WTC11 (cell line): ENCODE data around the gene PTPRN2. TPM values are rescaled to one million over a fixed set of nuclear protein-coding genes. Genes with fewer than 3 reads are reported as not detected.

Source experiments
- ATAC-seq: fragments of 200-7000 bp; cut with Tn5 transposase; 2 replicates; pipeline ENCODE4 v1.10.0; 2021; ENCODE audit warnings: mild to moderate bottlenecking, moderate library complexity
- CTCF ChIA-PET: fragments of 300-600 bp; sonication (Branson Sonifier 250); formaldehyde crosslinking; loops from one replicate; lab custom pipeline; 2021; ENCODE audit warnings: antibody characterized with exemption; lab: Charles Lee
- POLR2A ChIA-PET: fragments of 350-600 bp; sonication (Branson Sonifier 250); formaldehyde crosslinking; loops from one replicate; lab custom pipeline; 2021; ENCODE audit warnings: antibody characterized with exemption; lab: Charles Lee
- DNase-seq: peaks from one replicate; pipeline ENCODE4 v3.0.0; 2021; ENCODE audit warnings: low spot score
- H3K27ac Mint-ChIP-seq: 2 replicates; pipeline ENCODE4 v1.8.0; 2021; ENCODE audit warnings: mixed read lengths
- H3K27me3 Mint-ChIP-seq: 2 replicates; pipeline ENCODE4 v1.8.0; 2021; ENCODE audit warnings: low read depth, mild to moderate bottlenecking, moderate library complexity, mixed read lengths
- H3K36me3 Mint-ChIP-seq: 2 replicates; pipeline ENCODE4 v1.8.0; 2021; ENCODE audit warnings: mixed read lengths
- H3K4me1 Mint-ChIP-seq: 2 replicates; pipeline ENCODE4 v1.8.0; 2022; ENCODE audit warnings: mixed read lengths
- H3K4me3 Mint-ChIP-seq: 2 replicates; pipeline ENCODE4 v1.8.0; 2021; ENCODE audit warnings: mild to moderate bottlenecking, moderate library complexity, mixed read lengths
- H3K9me3 Mint-ChIP-seq: 2 replicates; pipeline ENCODE4 v1.8.0; 2021; ENCODE audit warnings: mixed read lengths
- ATF6 ChIP-seq: sonication (generic); formaldehyde crosslinking; IDR thresholded peaks from 2 replicates; pipeline ENCODE4 v1.8.1; 2023; ENCODE audit warnings: mild to moderate bottlenecking, missing genetic modification reagents
- CREM ChIP-seq: sonication (generic); formaldehyde crosslinking; IDR thresholded peaks from 2 replicates; pipeline ENCODE4 v1.8.1; 2022; ENCODE audit warnings: mild to moderate bottlenecking, missing genetic modification reagents, moderate library complexity
- E2F1 ChIP-seq: sonication (generic); formaldehyde crosslinking; IDR thresholded peaks from 2 replicates; pipeline ENCODE4 v1.8.0; 2022; ENCODE audit warnings: mild to moderate bottlenecking, missing genetic modification reagents
- E2F4 ChIP-seq: sonication (generic); formaldehyde crosslinking; IDR thresholded peaks from 2 replicates; pipeline ENCODE4 v1.8.1; 2022; ENCODE audit warnings: low read depth, mild to moderate bottlenecking, moderate library complexity, missing genetic modification reagents, borderline replicate concordance
- FOXJ3 ChIP-seq: sonication (generic); formaldehyde crosslinking; IDR thresholded peaks from 2 replicates; pipeline ENCODE4 v1.9.0; 2021; ENCODE audit warnings: missing genetic modification reagents, mild to moderate bottlenecking, borderline replicate concordance
- FOXK1 ChIP-seq: sonication (generic); formaldehyde crosslinking; IDR thresholded peaks from 2 replicates; pipeline ENCODE4 v1.8.0; 2022; ENCODE audit warnings: mild to moderate bottlenecking, moderate library complexity, missing genetic modification reagents
- GRHL2 ChIP-seq: fragments of 250-450 bp; sonication (Bioruptor Pico); IDR thresholded peaks from 2 replicates; pipeline ENCODE4 v1.8.0; 2022; ENCODE audit warnings: mild to moderate bottlenecking, moderate library complexity; ENCODE audit not compliant: insufficient replicate concordance, severe bottlenecking
- GTF2I ChIP-seq: fragments of 250-450 bp; sonication (Bioruptor Pico); conservative IDR thresholded peaks from 2 replicates; pipeline ENCODE4 v1.4.0; 2021; ENCODE audit warnings: mild to moderate bottlenecking
- IRF1 ChIP-seq: sonication (generic); formaldehyde crosslinking; IDR thresholded peaks from 2 replicates; pipeline ENCODE4 v1.8.0; 2023; ENCODE audit warnings: missing genetic modification reagents
- JUN ChIP-seq: sonication (generic); formaldehyde crosslinking; IDR thresholded peaks from 2 replicates; pipeline ENCODE4 v1.8.0; 2023; ENCODE audit warnings: mild to moderate bottlenecking, missing genetic modification reagents
- MAX ChIP-seq: sonication (generic); formaldehyde crosslinking; IDR thresholded peaks from 2 replicates; pipeline ENCODE4 v1.8.0; 2022; ENCODE audit warnings: mild to moderate bottlenecking, missing genetic modification reagents
- NFYB ChIP-seq: sonication (generic); formaldehyde crosslinking; conservative IDR thresholded peaks from 2 replicates; pipeline ENCODE4 v1.8.0; 2022; ENCODE audit warnings: low read depth, missing genetic modification reagents
- NR1H2 ChIP-seq: sonication (generic); formaldehyde crosslinking; IDR thresholded peaks from 2 replicates; pipeline ENCODE4 v1.9.0; 2021; ENCODE audit warnings: mild to moderate bottlenecking, moderate library complexity, missing genetic modification reagents
- RORB ChIP-seq: fragments of 250-450 bp; sonication (Bioruptor Pico); IDR thresholded peaks from 2 replicates; pipeline ENCODE4 v1.9.0; 2021; ENCODE audit warnings: mild to moderate bottlenecking
- SP1 ChIP-seq: sonication (generic); formaldehyde crosslinking; conservative IDR thresholded peaks from 2 replicates; pipeline ENCODE4 v1.8.1; 2022; ENCODE audit warnings: missing genetic modification reagents
- USF1 ChIP-seq: sonication (generic); formaldehyde crosslinking; IDR thresholded peaks from 2 replicates; pipeline ENCODE4 v1.8.0; 2022; ENCODE audit warnings: mild to moderate bottlenecking, missing genetic modification reagents
- ZBTB21 ChIP-seq: sonication (generic); formaldehyde crosslinking; IDR thresholded peaks from 2 replicates; pipeline ENCODE4 v1.8.1; 2023; ENCODE audit warnings: mild to moderate bottlenecking, missing genetic modification reagents, borderline replicate concordance
- ZNF121 ChIP-seq: sonication (generic); formaldehyde crosslinking; IDR thresholded peaks from 2 replicates; pipeline ENCODE4 v1.8.0; 2023; ENCODE audit warnings: missing genetic modification reagents
- ZNF219 ChIP-seq: sonication (generic); formaldehyde crosslinking; IDR thresholded peaks from 2 replicates; pipeline ENCODE4 v1.8.0; 2023; ENCODE audit warnings: missing genetic modification reagents, mild to moderate bottlenecking, borderline replicate concordance
- ZNF232 ChIP-seq: sonication (generic); formaldehyde crosslinking; IDR thresholded peaks from 2 replicates; pipeline ENCODE4 v1.8.0; 2022; ENCODE audit warnings: mild to moderate bottlenecking, missing genetic modification reagents
- ZNF317 ChIP-seq: sonication (generic); formaldehyde crosslinking; IDR thresholded peaks from 2 replicates; pipeline ENCODE4 v1.8.1; 2023; ENCODE audit warnings: low read depth, mild to moderate bottlenecking, moderate library complexity, missing genetic modification reagents, borderline replicate concordance
- ZNF423 ChIP-seq: fragments of 250-450 bp; sonication (Bioruptor Pico); IDR thresholded peaks from 2 replicates; pipeline ENCODE4 v2.1.2; 2022; ENCODE audit warnings: mild to moderate bottlenecking, moderate library complexity
- ZNF671 ChIP-seq: fragments of 250-450 bp; sonication (Bioruptor Pico); IDR thresholded peaks from 2 replicates; pipeline ENCODE4 v1.8.0; 2021; ENCODE audit warnings: mild to moderate bottlenecking
- total RNA-seq: library from RNA; stranded (reverse); gene quantifications from 3 replicates; pipeline ENCODE4 v1.2.3, GENCODE V29; 2021
- TF ChIP-seq, protein P1 (sequence below): fragments of 250-450 bp; sonication (Bioruptor Pico); IDR thresholded peaks from 2 replicates; pipeline ENCODE4 v1.9.0; 2021; ENCODE audit warnings: mild to moderate bottlenecking
- TF ChIP-seq, protein P2 (sequence below): sonication (generic); formaldehyde crosslinking; IDR thresholded peaks from 2 replicates; pipeline ENCODE4 v1.8.1; 2023; ENCODE audit warnings: mild to moderate bottlenecking, missing genetic modification reagents

Gene PTPRN2
- total RNA-seq, 1 experiment from 2014 or later, result 4.7 TPM

DNA sequence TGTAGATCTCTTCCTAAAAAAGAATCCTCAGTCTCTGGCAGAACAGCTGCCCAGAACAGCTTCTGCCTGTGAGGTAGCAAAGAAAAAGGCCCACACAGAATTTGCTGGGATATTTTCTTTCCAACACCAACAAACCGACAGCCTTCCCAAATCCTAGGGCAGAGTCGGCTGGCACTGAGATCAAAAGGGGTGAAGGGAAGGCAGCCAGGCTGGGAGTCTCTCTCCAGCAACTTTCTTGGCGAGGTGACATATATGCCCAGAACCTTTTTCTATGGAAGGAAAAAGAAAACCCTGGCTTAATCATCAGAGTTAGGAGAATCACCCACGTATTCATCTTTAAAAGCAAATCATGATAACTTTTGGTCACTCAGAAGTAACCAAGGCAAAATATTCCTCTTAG, 971.2 kb downstream of the PTPRN2 start:
- Mint-ChIP-seq H3K4me3 (no peak overlapping the region), H3K4me1 (no peaks in the 10 kb centered on the region), H3K9me3 (peaks cover 23% of the 10 kb centered on the region), H3K27ac (no peak overlapping the region), H3K27me3 (peaks cover 49% of the 10 kb centered on the region), H3K36me3 (peaks cover 18% of the 10 kb centered on the region)
- CTCF ChIA-PET, result no interaction called here
- no peak for DNase-seq
- ATAC-seq, result no peak
- TF ChIP-seq ZNF219 (no peak), RORB (no peak), E2F1 (CRISPR knock-in tag) (no peak), ATF6 (CRISPR knock-in tag) (no peak), ZNF121 (CRISPR knock-in tag) (no peak), MAX (CRISPR knock-in tag) (no peak), ZBTB21 (no peak), GRHL2 (CRISPR knock-in tag) (no peak), ZNF232 (CRISPR knock-in tag) (no peak), ZNF423 (CRISPR knock-in tag) (no peak), JUN (CRISPR knock-in tag) (no peak), USF1 (no peak)
- TF ChIP-seq, all 79 proteins: peak for 0
- POLR2A ChIA-PET, result no interaction called here

DNA sequence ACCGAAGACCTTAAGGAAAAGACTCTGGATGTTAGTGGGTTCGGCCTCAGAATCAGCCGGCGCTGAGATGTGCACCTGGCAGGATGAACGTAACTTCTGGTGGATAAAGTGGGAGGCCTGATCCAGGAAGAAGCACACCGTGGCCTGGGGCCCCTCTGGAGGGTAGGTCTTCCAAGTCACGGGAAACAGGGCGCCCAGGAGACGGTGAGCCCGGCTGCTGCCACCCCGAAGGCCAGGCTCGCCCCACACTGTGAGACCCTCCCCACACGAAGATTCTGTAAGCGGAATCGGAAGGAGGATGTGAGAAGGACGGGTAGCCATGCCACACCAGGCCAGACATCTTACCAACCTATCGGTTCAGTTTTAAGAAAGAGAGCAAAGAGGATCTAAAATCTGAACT, 971.8 kb downstream of the PTPRN2 start:
- CTCF ChIA-PET, result no interaction called here
- H3K9me3 Mint-ChIP-seq, result peaks cover 23% of the 10 kb centered on the region
- TF ChIP-seq ZNF671 (no peak), GTF2I (CRISPR knock-in tag) (no peak), FOXK1 (no peak), ZNF317 (CRISPR knock-in tag) (no peak), E2F1 (CRISPR knock-in tag) (no peak), SP1 (CRISPR knock-in tag) (no peak), FOXJ3 (no peak), E2F4 (CRISPR knock-in tag) (no peak), RORB (no peak), ZNF232 (CRISPR knock-in tag) (no peak), NFYB (CRISPR knock-in tag) (no peak), IRF1 (no peak), NR1H2 (CRISPR knock-in tag) (no peak), CREM (CRISPR knock-in tag) (no peak)
- TF ChIP-seq, protein P1, sequence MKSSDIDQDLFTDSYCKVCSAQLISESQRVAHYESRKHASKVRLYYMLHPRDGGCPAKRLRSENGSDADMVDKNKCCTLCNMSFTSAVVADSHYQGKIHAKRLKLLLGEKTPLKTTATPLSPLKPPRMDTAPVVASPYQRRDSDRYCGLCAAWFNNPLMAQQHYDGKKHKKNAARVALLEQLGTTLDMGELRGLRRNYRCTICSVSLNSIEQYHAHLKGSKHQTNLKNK, result no peak
- TF ChIP-seq, protein P2, sequence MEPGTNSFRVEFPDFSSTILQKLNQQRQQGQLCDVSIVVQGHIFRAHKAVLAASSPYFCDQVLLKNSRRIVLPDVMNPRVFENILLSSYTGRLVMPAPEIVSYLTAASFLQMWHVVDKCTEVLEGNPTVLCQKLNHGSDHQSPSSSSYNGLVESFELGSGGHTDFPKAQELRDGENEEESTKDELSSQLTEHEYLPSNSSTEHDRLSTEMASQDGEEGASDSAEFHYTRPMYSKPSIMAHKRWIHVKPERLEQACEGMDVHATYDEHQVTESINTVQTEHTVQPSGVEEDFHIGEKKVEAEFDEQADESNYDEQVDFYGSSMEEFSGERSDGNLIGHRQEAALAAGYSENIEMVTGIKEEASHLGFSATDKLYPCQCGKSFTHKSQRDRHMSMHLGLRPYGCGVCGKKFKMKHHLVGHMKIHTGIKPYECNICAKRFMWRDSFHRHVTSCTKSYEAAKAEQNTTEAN (CRISPR knock-in tag), result no peak
- no peaks in the 10 kb centered on the region for H3K4me1 Mint-ChIP-seq
- POLR2A ChIA-PET, result no interaction called here
- H3K36me3 Mint-ChIP-seq, result peaks cover 18% of the 10 kb centered on the region
- ATAC-seq (no peak), DNase-seq (no peak)
- H3K27ac Mint-ChIP-seq, result no peak overlapping the region
- H3K27me3 Mint-ChIP-seq, result peaks cover 55% of the 10 kb centered on the region
- no peak overlapping the region for H3K4me3 Mint-ChIP-seq
